ENCODE data around the gene ATOSA. TPM values are rescaled to one million over a fixed set of nuclear protein-coding genes. Genes with fewer than 3 reads are reported as not detected.

The ATOSA gene
- total RNA-seq, 4 donors from 2014 or later = 42.6 to 68.5 (median 46.0) TPM

DNA sequence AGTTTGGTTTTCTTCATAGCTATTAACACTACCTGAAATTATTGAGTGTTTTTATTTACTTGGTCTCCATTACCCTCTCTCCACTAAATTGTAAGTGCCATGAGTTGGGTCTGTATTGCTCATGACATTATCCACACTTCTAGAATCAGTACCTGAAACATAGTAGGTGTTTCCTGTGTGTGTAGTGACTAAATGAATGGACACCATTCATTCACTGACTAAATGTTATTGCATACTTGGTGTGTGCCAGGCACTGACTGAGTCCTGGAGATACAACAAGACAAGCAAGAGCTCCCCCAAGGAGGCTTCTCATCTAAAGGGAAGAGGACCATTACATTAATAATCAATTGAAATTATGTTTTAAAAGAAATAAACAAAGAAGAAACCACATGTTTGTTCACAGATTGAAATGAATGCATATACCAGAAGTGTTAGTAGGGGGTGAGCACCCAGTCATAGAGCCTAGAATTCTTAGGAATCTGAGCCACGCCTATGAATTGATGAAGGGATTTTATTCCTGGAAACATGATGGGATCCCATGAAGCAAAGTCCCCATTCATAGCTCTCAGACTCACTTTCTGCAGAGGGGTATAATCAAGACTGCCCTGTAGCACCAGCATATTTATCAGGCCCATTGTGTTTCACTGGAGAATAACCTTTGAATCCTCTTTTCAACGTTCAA lies 31.7 kb upstream of the ATOSA start:
- Histone ChIP-seq H3K4me1 (no peaks in the 10 kb centered on the region), H3K36me3 (no peaks in the 10 kb centered on the region), H3K4me3 (no peak overlapping the region), H3K27ac (replicated peaks in 1 of 4) (no peak overlapping the region), H3K9me3 (no peaks in the 10 kb centered on the region), H3K27me3 (no peaks in the 10 kb centered on the region)
- TF ChIP-seq POLR2A (IDR thresholded peaks at IDR 0.05; ENCODE audit: low read depth) (no peak), POLR2AphosphoS5 (IDR thresholded peaks at IDR 0.05) (no peak), EP300 (IDR thresholded peaks at IDR 0.05) (no peak), CTCF (IDR thresholded peaks at IDR 0.05) (no peak)
- 76% methylated on average over 2 of the region's 2 CpGs for WGBS
- intact Hi-C loops (cut with DNase I) = no loop called here
- no peak for DNase-seq (ENCODE audit: extremely low spot score)

DNA sequence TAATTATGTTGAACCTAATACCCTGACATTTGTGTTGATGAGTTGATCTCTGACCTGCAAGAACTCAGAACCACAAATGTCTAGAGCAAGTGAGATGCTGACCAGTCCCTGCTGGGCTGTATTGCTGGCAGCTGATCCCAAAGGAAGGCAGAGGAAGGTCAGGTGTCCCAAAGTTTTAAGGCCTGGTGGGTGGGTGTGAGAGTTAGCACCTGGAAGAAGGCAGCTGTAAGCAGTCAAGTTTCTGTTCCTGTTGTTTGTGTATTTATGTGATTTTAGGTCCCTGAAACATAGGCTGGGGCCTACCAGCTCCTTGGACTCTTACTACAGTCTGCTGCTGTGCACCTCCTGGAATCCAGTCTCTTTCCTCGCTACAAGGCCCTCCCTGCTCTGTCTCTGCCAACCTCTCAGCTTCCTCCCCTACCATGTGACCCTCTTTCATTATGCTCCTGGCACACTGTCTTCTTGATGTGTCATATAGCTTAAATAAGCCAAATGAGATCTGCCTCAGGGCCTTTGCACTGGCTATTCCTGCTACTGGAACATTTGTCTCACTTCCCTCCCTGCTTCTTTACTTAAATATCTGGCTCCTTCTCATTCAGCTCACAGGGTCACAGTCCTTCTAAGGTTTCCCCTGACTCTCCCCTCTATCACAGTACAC lies 31.0 kb upstream of the ATOSA start:
- no peak overlapping the region for H3K4me3 ChIP-seq
- H3K9me3 ChIP-seq = no peaks in the 10 kb centered on the region
- TF ChIP-seq POLR2A (IDR thresholded peaks at IDR 0.05; ENCODE audit: low read depth) = no peak
- no peak for TF ChIP-seq POLR2AphosphoS5 (IDR thresholded peaks at IDR 0.05)
- TF ChIP-seq CTCF (IDR thresholded peaks at IDR 0.05) = no peak
- no peak for TF ChIP-seq EP300 (IDR thresholded peaks at IDR 0.05)
- H3K27me3 ChIP-seq = no peaks in the 10 kb centered on the region
- intact Hi-C loops (cut with DNase I) = no loop called here
- H3K4me1 ChIP-seq = no peaks in the 10 kb centered on the region
- DNase-seq (ENCODE audit: extremely low spot score) = no peak
- H3K27ac ChIP-seq (replicated peaks in 1 of 4) = no peak overlapping the region
- 100% methylated on average over 1 of the region's 1 CpG for WGBS
- H3K36me3 ChIP-seq = no peaks in the 10 kb centered on the region

DNA sequence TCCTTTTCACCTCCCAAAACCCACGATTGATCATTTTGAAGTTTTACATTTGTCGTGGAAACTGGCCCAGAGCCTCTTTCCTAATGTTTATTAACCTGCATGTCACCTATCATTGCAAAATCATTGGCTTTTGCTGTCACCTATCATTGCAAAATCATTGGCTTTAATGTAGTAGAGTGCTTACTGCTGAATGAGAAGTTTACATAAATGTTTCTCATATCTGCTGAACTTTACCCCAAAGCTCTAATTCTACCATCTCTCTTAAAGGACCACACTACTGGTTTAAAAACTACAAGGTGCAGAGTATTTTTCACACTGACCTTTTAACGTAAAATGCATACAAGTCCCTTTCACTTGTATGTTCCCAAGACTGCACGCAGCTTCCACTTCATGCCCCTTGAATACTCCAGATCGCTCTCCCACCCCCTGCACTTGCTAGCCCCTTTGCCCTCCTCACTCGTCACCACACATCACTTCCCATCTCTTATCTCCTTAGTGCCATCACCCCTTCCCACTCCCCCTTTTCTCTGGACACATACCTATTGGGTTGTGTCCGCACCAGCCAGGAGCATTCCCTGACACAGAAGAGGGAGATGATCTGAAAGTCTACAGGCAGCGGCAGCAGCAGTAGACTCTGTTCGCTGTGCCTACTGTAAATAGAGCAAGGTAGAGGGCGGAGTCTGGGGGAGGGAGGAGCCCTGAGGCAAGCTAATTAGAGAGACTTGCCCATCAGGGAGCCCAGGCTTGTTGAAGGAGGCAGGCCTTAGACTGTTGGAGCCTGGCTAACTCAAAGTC lies 30.2 kb upstream of the ATOSA start:
- H3K36me3 ChIP-seq = no peaks in the 10 kb centered on the region
- TF ChIP-seq POLR2AphosphoS5 (IDR thresholded peaks at IDR 0.05) (no peak), POLR2A (IDR thresholded peaks at IDR 0.05; ENCODE audit: low read depth) (no peak), CTCF (IDR thresholded peaks at IDR 0.05) (no peak), EP300 (IDR thresholded peaks at IDR 0.05) (no peak)
- no peaks in the 10 kb centered on the region for H3K27me3 ChIP-seq
- no peaks in the 10 kb centered on the region for H3K9me3 ChIP-seq
- H3K4me1 ChIP-seq = no peaks in the 10 kb centered on the region
- WGBS = 66% methylated on average over 10 of the region's 10 CpGs
- no peak for DNase-seq (ENCODE audit: extremely low spot score)
- H3K4me3 ChIP-seq = no peak overlapping the region
- intact Hi-C loops (cut with DNase I) = no loop called here
- no peak overlapping the region for H3K27ac ChIP-seq (replicated peaks in 1 of 4)

DNA sequence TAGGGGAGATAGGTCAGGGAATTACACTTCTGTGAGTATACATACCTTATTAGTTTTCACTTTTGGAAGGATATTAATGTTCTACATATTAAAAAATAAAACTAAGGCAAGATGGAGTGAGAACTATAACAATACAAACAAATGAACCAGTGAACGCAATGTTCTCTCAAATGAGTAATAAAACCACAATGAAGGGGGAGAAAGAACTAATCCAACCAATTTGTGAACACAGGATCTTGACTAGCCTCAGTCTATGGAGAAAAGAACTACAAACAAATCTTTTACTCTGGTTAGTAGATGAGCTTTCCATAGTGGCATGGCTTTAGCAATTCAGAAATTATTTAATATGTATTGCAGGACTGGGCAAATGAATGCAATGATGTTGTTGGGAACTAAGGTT lies 26.9 kb upstream of the ATOSA start:
- Histone ChIP-seq H3K4me3 (no peak overlapping the region), H3K9me3 (no peaks in the 10 kb centered on the region), H3K27ac (replicated peaks in 1 of 4) (no peak overlapping the region), H3K27me3 (no peaks in the 10 kb centered on the region), H3K36me3 (no peaks in the 10 kb centered on the region), H3K4me1 (no peaks in the 10 kb centered on the region)
- no peak for DNase-seq (ENCODE audit: extremely low spot score)
- WGBS = 89% methylated on average over 1 of the region's 1 CpG
- intact Hi-C loops (cut with DNase I) = no loop called here
- no peak for TF ChIP-seq POLR2A (IDR thresholded peaks at IDR 0.05; ENCODE audit: low read depth)
- TF ChIP-seq EP300 (IDR thresholded peaks at IDR 0.05) = no peak
- no peak for TF ChIP-seq POLR2AphosphoS5 (IDR thresholded peaks at IDR 0.05)
- no peak for TF ChIP-seq CTCF (IDR thresholded peaks at IDR 0.05)
